IPS DF 4.7 (cell line): Measurements from ENCODE around the gene UTP14A.

Source experiments
- DNase-seq: peaks from one replicate; pipeline ENCODE4 v3.0.0-alpha.2; 2013; ENCODE audit warnings: low spot score; ENCODE audit errors: extremely low read depth

Gene UTP14A

DNA sequence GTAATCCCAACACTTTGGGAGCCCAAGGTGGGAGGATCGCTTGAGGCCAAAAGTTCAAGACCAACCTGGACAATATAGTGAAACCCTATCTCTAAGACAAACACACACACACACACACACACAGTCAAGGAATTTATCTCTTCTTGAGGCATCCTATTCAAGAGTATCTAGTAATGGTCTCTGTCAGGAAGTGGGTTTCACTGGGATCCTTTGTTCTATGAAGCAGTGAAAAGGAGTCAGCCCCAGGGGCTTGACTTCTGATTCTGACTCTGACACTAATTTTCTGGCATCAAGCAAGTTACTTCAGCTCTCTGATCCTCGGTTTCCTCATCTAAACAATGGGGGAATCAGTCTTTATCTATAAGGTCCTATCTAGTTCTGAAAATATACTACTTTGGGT, 34.8 kb downstream of the UTP14A start:
- DNase-seq = no peak

GRCh38 chrX:129945131-129945530, 39.2 kb downstream of the UTP14A start:
- no peak for DNase-seq

DNA sequence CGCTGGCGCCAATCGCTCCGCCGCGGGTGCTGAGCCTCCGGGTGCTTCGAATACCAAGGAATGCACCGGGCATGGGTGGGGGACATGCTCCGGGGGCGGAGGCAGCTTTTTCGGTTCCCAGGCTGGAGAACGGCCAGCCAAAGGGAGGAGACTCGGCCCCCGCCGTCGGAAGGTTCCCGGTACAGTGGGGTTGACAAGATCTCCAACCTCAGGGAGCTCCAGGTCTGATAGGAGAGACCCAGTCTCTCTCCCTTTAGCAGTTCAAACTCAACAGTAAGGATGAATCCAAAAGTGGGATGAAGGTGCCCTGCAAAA, 47.3 kb downstream of the UTP14A start:
- no peak for DNase-seq

DNA sequence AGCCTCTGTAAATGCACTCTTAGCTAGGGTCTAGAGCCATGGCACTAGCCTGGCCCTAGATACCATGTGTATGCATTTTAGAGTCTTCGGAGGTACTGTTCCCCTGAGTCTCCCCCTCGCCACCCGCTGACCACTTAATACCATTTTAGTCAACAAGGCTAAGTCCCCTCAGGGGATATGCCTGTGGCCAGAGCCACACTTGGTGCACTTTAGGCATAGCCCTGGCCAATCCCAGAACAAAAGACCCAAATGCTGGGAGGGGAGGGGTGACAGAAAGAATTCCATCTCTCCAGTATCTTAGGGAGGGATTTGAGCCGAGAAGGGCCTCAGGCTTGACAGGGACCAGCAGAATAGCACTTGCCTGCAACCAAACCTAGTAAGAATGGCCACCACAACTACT, 47.9 kb downstream of the UTP14A start:
- no peak for DNase-seq

DNA sequence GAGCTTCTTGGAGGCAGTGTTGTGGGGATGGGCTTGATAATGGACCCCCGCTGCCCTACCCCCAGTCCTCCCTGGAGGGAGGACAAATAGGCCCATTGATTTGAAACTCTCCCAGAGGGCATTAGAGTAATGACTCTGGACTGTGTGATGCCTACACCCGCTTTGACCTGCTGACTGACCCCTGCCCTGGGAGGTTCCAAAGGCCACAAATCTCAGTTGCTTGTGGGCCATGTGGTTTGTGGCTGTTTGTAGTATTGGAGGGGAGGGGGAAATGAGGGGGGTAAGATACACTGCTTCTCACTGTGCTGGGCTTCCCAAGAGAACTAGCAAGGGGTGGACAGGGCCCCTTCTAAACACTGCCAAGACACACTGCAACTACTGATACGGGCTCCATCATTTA, 48.8 kb downstream of the UTP14A start:
- DNase-seq = no peak

- DNase-seq = no peak
Observed at GRCh38 chrX:129955682-129956081, 49.7 kb downstream of the UTP14A start.

- no peak for DNase-seq
Observed at GRCh38 chrX:129956145-129956544, 50.2 kb downstream of the UTP14A start.

DNA sequence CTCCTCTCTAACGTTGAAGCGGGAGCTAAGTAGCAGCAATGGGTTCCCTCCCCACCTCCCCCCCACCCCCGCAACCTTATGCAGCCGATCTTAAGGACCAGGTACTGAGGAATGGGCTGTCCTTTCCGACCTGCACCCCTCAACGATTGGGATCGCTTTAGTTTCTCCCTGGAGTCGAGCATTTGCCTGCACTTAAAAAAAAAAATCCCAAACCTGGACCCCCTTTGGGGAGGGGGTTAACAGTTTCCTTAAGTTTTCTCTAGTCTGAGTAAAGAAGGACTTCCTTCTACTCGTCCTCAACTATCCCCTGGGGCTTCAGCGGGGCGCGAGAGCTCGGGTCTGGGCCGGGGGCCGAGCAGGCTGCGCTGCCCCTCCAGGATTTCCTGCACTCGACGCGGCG, 50.8 kb downstream of the UTP14A start:
- no peak for DNase-seq

GRCh38 chrX:129957241-129958082, 51.5 kb downstream of the UTP14A start:
- DNase-seq = no peak

DNA sequence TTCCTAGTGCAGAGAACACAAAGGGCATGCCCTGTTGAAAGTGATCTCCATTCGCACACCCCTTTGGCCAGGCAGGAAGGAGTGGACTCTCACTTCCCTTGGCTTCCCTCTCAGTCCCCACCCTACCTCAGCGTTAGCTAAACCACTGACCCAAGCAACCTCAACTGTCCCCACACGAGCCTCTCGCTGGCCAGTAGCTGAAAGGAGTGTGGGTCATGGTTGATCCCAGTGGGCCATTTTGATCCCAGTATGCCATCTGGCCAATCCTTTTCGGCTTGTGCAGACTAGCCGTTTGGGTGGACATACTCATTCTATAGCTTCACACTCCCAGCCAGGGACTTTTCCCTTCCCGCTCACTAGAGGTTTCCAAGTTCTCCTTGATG, 52.1 kb downstream of the UTP14A start:
- no peak for DNase-seq

GRCh38 chrX:129958814-129959492, 53.0 kb downstream of the UTP14A start:
- no peak for DNase-seq

- DNase-seq = no peak
Observed at GRCh38 chrX:129959493-129959832, 53.5 kb downstream of the UTP14A start.

- DNase-seq = no peak
Observed at GRCh38 chrX:129961180-129962083, 55.5 kb downstream of the UTP14A start.

- DNase-seq = no peak
Observed at GRCh38 chrX:129963729-129964128, 57.8 kb downstream of the UTP14A start.

DNA sequence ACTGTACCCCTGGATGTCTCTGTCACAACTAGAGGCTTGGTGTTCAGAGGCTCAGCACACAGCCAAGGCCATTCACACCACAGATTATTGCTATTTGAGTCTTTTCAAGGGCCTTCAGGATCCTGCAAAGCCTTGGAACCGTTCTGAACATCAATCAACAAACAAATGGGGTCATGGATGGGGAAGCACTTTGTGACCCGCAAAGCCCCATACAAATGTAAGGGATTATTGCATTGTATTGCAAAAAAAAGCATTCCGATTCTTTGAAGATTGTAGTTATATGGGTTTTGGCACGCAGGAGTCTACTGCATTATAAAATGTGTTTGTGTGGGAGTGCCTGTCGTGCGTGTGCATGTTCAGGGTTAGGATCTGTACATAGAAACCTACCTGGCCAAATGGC, 59.2 kb downstream of the UTP14A start:
- DNase-seq = no peak

GRCh38 chrX:129968968-129969367, 63.0 kb downstream of the UTP14A start:
- DNase-seq = no peak

DNA sequence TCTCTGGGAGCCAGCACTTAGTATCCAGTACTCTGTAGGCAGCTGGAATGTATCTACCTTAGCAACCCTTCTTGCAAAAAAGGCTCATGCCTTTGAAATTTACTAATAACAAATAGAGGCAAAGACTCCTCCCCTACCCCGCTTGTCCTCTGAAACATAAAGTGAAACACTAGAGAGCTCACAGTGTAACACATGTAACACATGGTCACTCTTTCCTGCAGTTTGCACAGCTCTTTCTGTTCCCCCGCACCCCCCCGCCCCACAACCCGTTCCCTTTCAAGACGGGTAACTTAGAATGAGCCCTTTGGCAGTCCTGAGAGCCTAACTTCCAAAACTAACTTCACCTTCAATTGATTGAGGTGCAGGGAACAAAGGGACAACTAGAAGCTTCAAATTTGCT, 70.5 kb downstream of the UTP14A start:
- no peak for DNase-seq
